HG02943 (cell line): Measurements from ENCODE around the gene DYRK1A.

Experiments used
- ATAC-seq: cut with Tn5 transposase; IDR thresholded peaks from one replicate; pipeline ENCODE4 v1.9.1; 2021; ENCODE audit warnings: mild to moderate bottlenecking, low read depth, moderate library complexity; ENCODE audit not compliant: unreplicated experiment

The DYRK1A gene

GRCh38 chr21:37443683-37444082 is 77.1 kb downstream of the DYRK1A start:
- ATAC-seq, result no peak

GRCh38 chr21:37445228-37445627 is 78.7 kb downstream of the DYRK1A start:
- no peak for ATAC-seq

GRCh38 chr21:37446552-37446951 is 80.0 kb downstream of the DYRK1A start:
- ATAC-seq, result no peak

GRCh38 chr21:37447288-37447936 is 80.8 kb downstream of the DYRK1A start:
- ATAC-seq, result no peak

GRCh38 chr21:37449302-37449937 is 82.8 kb downstream of the DYRK1A start:
- ATAC-seq, result no peak

- ATAC-seq, result no peak
Measured at GRCh38 chr21:37450445-37450941, 83.9 kb downstream of the DYRK1A start.

GRCh38 chr21:37451446-37451845 is 84.9 kb downstream of the DYRK1A start:
- no peak for ATAC-seq

- no peak for ATAC-seq
Measured at GRCh38 chr21:37452227-37452626, 85.7 kb downstream of the DYRK1A start.

GRCh38 chr21:37453350-37453749 is 86.8 kb downstream of the DYRK1A start:
- ATAC-seq, result no peak

GRCh38 chr21:37454869-37455503 is 88.4 kb downstream of the DYRK1A start:
- ATAC-seq, result no peak

GRCh38 chr21:37455504-37455911 is 88.9 kb downstream of the DYRK1A start:
- no peak for ATAC-seq

GRCh38 chr21:37458669-37459276 is 92.2 kb downstream of the DYRK1A start:
- ATAC-seq, result no peak

- no peak for ATAC-seq
Measured at GRCh38 chr21:37459575-37459974, 93.0 kb downstream of the DYRK1A start.

- ATAC-seq, result no peak
Measured at GRCh38 chr21:37460196-37460595, 93.6 kb downstream of the DYRK1A start.

GRCh38 chr21:37461479-37461878 is 94.9 kb downstream of the DYRK1A start:
- ATAC-seq, result no peak

- ATAC-seq, result no peak
Measured at GRCh38 chr21:37462087-37462861, 95.7 kb downstream of the DYRK1A start.

- ATAC-seq, result no peak
Measured at GRCh38 chr21:37463083-37463801, 96.7 kb downstream of the DYRK1A start.

- ATAC-seq, result no peak
Measured at GRCh38 chr21:37467082-37467481, 100.5 kb downstream of the DYRK1A start.

- no peak for ATAC-seq
Measured at GRCh38 chr21:37468909-37469308, 102.3 kb downstream of the DYRK1A start.

- ATAC-seq, result no peak
Measured at GRCh38 chr21:37469441-37469840, 102.9 kb downstream of the DYRK1A start.
